HG02571 (cell line): ENCODE measurements around the gene ZBTB7C.

ENCODE experiments used
- ATAC-seq: cut with Tn5 transposase; IDR thresholded peaks from one replicate; pipeline ENCODE4 v1.9.1; 2021; ENCODE audit warnings: mild to moderate bottlenecking, moderate library complexity; ENCODE audit not compliant: unreplicated experiment

The ZBTB7C gene

GRCh38 chr18:48153613-48154481 lies 255.3 kb downstream of the ZBTB7C start:
- no peak for ATAC-seq

- no peak for ATAC-seq
Measured at GRCh38 chr18:48152549-48152948, 256.6 kb downstream of the ZBTB7C start.

- ATAC-seq: no peak
Measured at GRCh38 chr18:48151421-48152065, 257.6 kb downstream of the ZBTB7C start.

GRCh38 chr18:48149020-48149685 lies 260.0 kb downstream of the ZBTB7C start:
- no peak for ATAC-seq

- ATAC-seq: no peak
Measured at GRCh38 chr18:48142994-48143393, 266.2 kb downstream of the ZBTB7C start.

GRCh38 chr18:48142353-48142752 lies 266.8 kb downstream of the ZBTB7C start:
- ATAC-seq: no peak

GRCh38 chr18:48140731-48141130 lies 268.5 kb downstream of the ZBTB7C start:
- ATAC-seq: no peak

GRCh38 chr18:48139431-48140347 lies 269.5 kb downstream of the ZBTB7C start:
- ATAC-seq: no peak

- no peak for ATAC-seq
Measured at GRCh38 chr18:48138660-48139430, 270.3 kb downstream of the ZBTB7C start.

GRCh38 chr18:48138210-48138609 lies 271.0 kb downstream of the ZBTB7C start:
- no peak for ATAC-seq

GRCh38 chr18:48137374-48138081 lies 271.7 kb downstream of the ZBTB7C start:
- no peak for ATAC-seq

GRCh38 chr18:48136827-48137373 lies 272.3 kb downstream of the ZBTB7C start:
- no peak for ATAC-seq

- ATAC-seq: no peak
Measured at GRCh38 chr18:48136051-48136826, 272.9 kb downstream of the ZBTB7C start.

GRCh38 chr18:48135436-48135966 lies 273.7 kb downstream of the ZBTB7C start:
- no peak for ATAC-seq

GRCh38 chr18:48134609-48135008 lies 274.6 kb downstream of the ZBTB7C start:
- ATAC-seq: no peak

GRCh38 chr18:48133671-48134251 lies 275.4 kb downstream of the ZBTB7C start:
- ATAC-seq: no peak

- no peak for ATAC-seq
Measured at GRCh38 chr18:48132797-48133655, 276.2 kb downstream of the ZBTB7C start.
